Measurements from ENCODE around the gene ZNF213.
"Not testable (repeated sequence)": the region's sequence is repeated elsewhere in the genome, so short reads cannot be mapped to it uniquely, and the experiment has no call there.

Gene ZNF213

GRCh38 chr16:3171181-3171854 lies 36.5 kb downstream of the ZNF213 start:
- peak; percentile 67 for DNase-seq

- DNase-seq: peak; percentile 84
These were observed 37.2 kb downstream of the ZNF213 start for GRCh38 chr16:3171855-3172593.

DNA sequence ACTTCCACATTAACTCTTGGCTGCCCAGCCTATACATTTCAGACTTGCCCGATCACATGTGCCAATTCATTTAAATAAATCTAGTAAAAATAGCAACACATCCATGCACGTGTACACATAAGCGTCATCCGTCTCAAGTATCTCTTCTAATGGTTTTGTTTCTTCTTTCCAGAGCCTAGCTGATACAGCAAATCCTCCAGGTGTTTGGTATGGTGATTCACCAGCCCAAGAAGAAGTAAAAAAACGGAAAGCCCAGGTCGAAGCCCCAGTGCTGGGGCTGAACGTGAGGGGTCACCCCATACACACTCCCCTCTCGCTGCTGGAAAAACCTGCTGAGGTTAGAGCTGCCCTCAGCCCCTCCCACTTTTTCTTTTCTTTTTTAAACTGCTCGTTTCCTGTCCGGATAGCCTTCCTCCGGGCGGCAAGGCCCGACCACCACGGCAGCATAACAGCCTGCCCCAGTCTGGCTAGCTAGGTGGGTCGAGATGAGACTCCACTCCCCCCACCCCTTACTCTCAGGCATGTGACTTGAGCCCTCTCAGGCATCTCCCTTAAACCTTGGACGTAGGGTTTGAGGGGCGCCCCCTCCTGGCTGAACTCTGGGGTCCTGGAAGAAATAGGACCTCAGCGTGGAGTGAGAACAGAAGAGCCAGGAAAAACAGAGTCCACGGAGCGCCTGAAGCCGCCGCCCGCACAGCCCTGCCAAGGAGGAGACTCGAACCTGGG lies 39.2 kb downstream of the ZNF213 start:
- DNase-seq: peak; percentile 46

GRCh38 chr16:3174618-3175148 lies 39.9 kb downstream of the ZNF213 start:
- DNase-seq: no peak

DNA sequence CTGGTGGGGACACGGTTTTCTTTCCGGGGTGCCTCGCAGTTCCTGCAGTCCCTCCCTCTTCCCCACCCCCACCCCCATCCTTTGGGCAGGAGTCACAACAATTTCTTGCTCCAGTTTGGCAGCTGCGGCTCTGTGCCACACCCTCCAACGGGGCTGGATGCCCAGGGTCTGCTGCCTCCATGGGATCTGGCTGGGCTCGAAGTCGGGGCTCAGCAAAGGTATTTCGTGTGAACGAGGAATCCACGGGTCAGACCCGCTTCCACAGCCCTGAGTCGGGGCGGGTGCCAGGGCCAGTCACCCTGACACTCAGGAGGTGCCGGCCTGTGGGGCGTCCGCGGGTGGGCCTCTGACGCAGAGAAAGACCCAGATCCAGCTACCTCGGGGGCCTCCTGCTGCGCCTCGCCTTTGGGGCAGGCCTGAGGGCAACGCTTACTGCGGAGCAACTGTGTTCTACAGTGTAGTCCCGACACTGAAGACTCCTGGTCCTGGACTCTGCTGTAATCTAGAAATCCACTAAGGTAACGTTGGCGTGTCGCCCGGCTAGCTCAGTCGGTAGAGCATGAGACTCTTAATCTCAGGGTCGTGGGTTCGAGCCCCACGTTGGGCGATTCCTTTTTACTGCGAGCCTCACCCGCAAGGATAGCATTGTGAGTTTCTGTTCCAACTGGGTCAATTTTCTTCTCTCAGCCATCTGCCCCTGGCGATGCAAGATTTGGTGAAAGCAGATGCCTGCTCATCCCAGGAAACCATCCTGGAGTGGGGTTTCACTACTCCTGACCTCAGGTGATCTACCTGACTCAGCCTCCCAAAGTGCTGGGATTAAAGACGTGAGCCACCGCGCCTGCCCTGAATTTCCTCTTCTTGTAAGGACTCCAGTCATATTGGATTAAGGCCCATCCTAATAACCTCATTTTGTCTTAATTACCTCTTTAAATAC lies 40.6 kb downstream of the ZNF213 start:
- peak; percentile 80 for DNase-seq

DNA sequence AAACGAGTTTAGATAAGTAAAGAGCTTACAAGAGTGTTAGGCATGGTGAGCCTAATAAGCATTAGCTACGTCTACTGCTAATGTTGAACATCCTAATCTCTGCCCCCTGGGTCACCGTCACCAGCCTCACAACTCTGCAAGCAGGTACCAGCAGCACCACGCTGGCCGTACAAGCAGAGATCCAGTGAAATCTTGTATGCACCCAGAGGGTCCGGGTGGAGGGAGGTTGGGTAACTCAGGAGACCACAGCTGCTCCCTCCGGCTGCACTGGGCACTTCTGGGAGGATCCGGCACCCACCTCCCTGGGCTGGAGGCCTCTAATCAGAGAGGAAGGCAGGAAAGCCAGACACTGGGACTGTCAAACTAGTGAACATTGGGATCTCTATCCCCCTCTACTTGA lies 44.8 kb downstream of the ZNF213 start:
- DNase-seq: no peak

DNA sequence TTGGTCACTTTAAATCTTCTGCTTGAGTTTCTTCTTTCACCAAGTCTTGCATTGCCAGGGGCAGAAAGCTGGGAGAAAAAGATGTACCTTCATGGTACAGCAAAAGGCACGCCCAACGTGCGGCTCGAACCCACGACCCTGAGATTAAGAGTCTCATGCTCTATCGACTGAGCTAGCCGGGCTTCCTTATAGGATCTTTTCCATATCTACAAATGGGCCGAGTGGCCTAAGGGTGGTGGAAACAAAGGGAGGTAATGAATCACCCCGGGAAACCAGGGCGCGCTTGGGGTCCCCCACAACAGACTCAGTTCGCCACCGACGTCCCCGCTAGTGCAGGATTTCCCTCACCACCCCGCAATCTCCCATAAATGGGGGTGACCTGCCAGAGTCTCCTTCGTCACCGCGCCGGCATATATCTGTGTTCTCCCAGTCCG lies 45.6 kb downstream of the ZNF213 start:
- peak; percentile 74 for DNase-seq

DNA sequence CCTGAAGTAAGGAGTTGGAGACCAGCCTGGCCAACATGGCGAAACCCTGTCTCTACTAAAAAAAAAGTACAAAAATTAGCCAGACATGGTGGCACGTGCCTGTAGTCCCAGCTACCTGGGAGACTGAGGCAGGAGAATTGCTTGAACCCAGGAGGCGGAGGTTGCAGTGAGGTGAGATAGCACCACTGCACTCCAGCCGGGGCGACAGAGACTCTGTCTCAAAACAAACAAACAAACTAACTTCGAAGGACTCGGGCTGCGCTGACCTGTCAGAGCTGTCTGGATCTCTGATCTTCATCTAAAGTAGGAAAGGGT lies 47.4 kb downstream of the ZNF213 start:
- not testable (repeated sequence) for DNase-seq

GRCh38 chr16:3182608-3183444 lies 48.0 kb downstream of the ZNF213 start:
- DNase-seq: peak; percentile 60

- no peak for DNase-seq
These were observed 48.8 kb downstream of the ZNF213 start for GRCh38 chr16:3183445-3184139.

DNA sequence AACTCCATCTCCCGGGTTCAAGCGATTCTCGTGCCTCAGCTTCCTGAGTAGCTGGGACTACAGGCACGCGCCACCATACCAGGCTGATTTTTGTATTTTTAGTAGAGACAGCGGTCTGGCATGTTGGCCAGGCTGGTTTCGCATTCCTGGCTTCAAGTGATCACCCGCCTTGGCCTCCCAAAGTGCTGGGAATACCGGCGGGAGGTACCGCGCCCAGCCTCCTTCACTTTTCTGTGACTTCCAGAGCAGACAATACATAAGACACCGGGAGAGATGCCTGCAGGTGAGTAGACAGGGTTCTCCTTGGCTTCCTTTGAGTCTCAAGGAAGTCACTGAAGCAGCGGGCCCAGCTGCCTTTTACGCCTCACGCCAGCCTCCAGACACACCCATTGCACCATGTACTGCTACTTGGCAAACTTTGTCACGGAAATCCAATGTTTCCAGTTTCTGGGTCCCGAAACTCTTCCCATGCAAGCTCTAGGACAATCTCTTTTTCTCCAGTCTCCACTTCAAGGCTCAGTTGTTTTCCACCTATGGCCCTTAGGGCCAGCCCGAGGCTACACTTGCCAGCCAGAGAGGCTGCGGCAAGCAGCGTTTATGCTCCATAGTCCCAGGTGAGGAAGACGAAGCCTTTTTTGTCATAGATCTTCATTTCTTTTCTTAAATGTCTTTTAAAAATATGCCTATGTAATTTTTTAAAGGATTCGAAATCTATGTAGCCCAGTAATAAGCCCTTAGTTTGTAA lies 52.3 kb downstream of the ZNF213 start:
- DNase-seq: no peak

- peak; percentile 91 for DNase-seq
These were observed 53.2 kb downstream of the ZNF213 start, which contains the start of gene OR1F1 for GRCh38 chr16:3187798-3188674. Gene OR1F1, plus strand, starts transcription at chr16:3188204.

GRCh38 chr16:3188675-3188924 lies 53.8 kb downstream of the ZNF213 start:
- no peak for DNase-seq

DNA sequence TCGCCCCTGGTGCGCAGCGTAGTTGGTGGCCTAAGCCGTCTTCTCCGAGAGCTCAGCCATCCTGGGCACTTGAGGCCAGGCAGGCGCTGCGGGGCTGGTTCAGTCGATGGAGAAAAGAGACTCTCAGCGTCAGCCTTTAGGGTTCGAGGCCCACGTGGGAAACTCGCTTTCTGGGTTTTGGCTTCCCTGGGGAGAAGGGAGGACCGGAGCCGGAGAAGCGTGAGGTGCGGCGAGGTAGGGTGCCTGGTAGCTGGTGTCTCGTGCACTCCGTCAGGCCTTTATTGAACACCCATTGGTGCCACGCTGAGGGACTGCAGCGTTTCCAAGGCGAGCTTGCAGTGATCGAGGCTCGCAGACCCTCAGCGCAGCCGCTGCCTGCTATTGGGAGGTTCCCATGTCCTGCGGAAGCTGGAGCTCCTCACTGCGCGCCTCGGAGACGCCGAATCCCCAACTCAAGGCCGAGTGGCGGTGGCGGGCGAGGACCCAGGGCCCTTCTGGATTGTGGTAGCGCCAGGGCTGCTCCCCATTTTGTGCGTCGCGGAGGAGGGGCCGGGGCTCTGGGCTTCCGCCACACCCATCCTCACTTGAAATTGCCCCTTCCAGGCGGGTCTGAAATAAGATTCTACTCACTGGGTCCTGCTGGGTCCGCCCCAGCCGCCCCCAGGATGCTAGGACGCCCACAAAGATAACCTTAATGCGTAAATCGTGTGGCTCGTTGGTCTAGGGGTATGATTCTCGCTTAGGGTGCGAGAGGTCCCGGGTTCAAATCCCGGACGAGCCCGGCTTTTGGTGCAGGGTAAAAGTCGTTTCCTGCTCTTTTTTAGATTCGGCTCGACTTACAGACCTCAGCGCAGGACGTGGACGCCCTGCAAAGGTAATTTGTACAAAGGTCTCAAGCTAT lies 54.3 kb downstream of the ZNF213 start:
- peak; percentile 62 for DNase-seq

- no peak for DNase-seq
These were observed 55.0 kb downstream of the ZNF213 start for GRCh38 chr16:3189869-3190268.

DNA sequence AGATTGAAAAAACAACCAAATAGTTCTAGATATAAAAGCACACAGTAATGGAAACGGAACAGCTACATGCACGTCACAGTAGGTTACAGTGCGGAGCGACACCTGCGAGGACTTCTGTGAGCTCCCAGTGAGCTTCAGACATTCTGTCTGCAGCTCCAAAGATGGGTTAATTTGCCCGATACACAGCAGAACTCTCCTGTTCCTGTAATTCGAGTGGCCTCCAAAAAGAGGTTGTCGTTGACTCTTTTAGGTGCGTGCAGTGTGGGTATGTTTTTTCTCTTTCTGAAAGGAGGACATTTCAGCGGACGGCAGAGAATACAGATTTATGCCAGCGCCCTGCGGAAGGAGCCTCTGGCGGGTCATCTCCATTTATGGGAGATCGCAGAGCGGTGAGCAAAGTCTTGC lies 56.1 kb downstream of the ZNF213 start:
- DNase-seq: peak; percentile 49
